Left renal cortex interstitium (tissue), 4 donors: ENCODE data around the gene UBASH3B. TPM values are rescaled to one million over a fixed set of nuclear protein-coding genes. Genes with fewer than 3 reads are reported as not detected.

Experiments
- DNase-seq, 4 donors: peaks; one replicate each; pipeline ENCODE4 v3.0.0-alpha.2; 2013; ENCODE audit warnings: low read depth in 4 of 4, low spot score in 2 of 4, missing footprints in 1 of 4
- polyA plus RNA-seq, 4 donors: library from polyadenylated mRNA; unstranded; fragments of 120-200 nt; gene quantifications; one replicate each; pipeline ENCODE4 v1.2.1, GENCODE V29; 2013; ENCODE audit not compliant: insufficient read length in 4 of 4

UBASH3B gene
- polyA plus RNA-seq, 4 donors, result 6.9 to 8.9 (median 7.3) TPM

DNA sequence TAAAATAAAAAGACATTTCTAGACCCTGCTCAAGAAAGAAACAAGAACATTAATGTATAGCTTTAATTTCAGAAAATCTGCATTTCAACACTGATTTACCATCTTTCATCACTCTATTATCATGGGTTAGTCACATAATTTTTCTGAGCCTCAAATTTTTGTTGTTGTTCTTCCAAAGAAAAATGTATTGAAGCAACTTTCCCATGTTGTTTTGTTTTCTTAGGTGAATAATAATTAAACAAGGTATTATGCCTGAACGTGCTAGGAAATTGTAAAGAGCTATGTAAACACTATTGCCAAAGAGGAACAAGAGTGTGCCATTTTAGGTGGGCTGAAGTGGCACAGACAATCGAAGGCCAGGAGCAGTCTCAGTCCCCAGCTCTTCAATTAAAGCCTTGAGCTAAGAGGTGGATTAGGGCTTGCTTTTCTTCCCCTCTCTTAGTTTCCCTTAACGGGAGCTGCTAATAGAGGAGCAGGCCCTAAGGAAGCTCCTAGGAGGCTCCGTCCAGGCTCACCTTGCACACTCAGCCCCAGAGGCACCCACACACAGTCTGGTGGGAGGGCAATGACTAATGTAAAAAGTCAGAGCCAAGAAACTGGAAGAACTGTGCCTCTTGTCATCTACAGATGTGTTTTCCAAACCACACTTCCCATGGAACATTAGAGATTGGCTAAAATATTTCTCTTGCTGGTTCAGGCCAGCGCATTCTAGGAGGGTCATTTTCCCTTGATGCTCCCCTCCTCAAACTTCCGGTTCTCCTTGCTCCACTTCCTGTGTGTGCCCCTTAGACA lies 8.8 kb upstream of the UBASH3B start:
- DNase-seq, result no peak

DNA sequence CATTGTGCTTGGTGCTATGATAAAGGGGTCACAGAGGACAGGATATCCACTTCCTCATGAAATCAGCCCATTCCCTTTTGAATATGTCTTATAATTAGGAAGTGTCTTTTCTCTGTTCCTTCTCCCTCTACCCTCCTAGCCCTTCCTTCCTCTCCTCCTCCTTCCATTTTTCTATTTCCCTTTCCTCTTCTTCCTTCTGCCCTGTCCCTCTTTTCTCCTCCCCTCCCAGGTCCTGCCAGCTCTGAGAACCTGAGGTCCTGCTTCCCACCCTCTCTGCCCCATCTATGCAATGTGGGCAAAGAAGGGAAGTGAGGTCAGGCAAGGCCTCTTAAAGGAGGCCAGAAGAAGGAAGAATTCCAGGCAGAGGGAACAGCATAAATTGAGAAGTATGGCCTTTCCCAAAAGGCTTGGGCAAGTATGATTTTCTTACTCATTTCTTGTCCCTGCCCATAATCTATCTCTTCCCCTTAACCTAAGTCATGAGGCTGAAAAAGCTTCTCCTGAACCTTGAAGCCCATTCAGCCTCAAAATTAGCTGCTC lies 7.7 kb upstream of the UBASH3B start:
- DNase-seq, result no peak

DNA sequence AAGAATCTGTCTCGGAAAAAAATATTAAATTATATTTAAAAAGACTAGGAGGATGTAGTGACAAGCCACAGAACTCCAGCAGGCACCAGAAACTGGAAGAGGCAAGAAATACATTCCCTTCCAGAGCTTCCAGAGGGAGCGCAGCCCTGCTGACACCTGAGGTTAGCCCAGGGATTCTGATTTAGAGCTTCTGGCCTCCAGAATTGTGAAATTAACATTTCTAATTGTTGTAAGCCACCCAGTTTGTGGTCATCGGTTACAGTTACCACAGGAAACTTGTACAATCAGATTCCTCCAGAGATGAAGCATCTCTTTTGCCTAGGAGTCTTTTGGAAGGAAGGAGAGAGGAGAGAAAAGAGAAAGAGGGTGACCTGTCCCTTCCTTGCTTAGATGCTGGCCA lies 6.4 kb upstream of the UBASH3B start:
- no peak for DNase-seq

DNA sequence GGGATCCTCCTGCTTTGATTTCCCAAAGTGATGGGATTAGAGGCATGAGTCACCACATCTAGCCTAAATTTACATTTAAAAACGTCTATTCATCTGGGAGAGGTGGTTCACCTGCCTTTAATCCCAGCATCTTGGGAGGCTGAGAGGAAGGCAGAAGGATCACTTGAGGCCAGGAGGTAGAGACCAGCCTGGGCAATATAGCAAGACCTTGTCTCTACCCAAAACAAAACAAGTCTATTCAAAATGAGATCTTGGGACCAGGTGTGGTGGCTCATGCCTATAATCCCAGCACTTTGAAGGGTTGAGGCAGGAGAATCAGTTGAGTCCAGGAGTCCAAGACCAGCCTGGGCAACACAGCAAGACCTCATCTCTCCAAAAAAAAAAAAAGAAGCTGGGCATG lies 4.9 kb upstream of the UBASH3B start:
- no peak for DNase-seq

DNA sequence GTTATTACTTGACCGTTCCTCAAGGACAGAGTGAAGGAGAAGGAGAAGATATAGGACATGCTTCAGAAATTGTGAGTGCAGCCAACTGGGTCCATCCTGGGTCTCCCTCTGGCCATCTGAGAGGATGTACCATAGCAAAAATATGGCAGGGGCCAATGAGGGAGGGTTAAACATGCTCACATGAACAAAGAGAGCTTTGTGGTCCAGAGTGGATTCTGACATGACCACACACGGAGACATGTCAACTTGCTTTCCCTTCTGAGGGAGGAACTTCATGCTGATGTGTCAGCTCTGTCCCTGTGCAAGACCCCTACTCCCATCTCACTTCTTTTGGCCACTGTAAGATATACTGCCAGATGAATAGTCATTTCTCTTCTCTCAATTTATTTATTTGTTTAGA lies 3.0 kb upstream of the UBASH3B start:
- DNase-seq, result no peak

DNA sequence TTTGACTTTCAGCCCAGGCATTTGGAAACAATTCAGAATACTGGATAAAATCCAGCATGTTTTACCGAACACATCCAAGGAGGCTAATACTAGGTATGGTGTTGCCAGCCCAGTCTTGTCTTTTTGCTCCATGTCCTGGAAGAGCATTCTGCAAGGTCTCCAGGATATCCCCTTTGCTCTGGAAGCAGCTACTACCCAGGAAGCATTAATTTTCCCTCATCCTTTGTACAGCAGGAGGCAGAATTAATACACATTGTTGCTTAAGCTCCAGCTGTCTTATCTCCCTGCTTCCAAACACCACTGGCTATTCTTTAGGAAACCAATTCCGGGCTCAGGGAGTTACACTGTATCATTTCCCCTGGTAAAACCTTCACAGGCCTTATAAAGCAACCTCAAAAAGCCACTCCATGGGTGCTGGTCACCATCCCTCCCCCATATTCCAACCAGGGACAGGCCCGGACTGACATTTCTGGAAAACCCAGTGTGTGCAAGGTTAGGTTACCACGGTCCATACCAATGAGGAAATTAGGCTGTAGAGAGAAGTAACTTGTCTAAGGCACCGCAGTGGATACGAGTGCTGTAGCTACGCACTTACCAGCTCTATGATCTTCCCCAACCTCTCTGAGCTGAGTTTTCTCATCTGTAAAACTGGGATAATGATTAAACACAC lies 1.5 kb upstream of the UBASH3B start:
- no peak for DNase-seq

DNA sequence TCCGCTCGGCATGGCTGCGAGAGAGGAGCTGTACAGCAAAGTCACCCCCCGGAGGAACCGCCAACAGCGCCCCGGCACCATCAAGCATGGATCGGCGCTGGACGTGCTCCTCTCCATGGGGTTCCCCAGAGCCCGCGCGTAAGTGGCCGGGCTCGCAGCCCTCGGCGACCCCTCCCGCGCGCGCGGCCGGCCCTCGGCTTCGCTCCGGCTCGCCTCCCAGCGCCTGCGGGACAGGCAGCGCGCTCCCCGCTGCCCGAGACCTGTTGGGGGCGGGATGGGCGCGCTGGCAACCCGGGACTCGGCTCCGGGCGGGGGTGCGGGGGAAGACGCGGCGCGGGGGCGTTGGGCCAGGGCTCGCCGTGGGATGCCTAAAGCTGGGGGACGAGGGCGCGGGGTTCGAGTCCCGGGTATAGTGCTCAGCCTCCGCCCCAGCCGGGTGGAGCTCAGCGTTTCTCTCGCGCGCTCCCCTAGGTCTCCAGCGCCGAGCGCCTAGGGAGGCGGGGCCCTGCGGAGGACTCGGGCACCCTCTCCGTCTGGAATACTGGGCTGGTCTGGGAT lies 630 bp downstream of the UBASH3B start:
- peak in 1 of 4 donors; percentile 59 for DNase-seq

DNA sequence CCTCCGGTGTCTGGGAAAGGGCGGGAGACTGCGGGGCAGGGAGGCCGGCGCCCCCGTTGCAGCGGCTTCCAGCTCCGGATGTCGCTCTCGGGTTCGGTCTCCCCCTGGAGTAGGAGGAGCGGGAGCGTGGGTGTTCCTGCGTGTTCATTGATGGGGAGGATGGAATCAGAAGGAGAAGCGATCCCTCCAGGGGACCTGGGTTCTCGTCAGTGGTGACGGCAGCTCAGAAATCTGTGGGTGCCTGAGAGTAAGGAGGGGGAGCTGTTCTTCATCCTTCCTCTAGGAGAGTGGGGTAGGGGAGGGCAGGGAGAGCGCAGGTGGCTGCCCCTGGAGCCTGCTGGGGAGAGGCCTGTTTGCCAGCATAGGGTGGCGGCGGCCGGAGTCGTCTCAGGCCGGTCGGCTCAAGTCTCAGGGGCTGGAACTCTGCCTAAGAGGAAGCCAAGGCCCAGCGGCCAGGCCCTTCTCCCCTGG lies 1.1 kb downstream of the UBASH3B start:
- no peak for DNase-seq

DNA sequence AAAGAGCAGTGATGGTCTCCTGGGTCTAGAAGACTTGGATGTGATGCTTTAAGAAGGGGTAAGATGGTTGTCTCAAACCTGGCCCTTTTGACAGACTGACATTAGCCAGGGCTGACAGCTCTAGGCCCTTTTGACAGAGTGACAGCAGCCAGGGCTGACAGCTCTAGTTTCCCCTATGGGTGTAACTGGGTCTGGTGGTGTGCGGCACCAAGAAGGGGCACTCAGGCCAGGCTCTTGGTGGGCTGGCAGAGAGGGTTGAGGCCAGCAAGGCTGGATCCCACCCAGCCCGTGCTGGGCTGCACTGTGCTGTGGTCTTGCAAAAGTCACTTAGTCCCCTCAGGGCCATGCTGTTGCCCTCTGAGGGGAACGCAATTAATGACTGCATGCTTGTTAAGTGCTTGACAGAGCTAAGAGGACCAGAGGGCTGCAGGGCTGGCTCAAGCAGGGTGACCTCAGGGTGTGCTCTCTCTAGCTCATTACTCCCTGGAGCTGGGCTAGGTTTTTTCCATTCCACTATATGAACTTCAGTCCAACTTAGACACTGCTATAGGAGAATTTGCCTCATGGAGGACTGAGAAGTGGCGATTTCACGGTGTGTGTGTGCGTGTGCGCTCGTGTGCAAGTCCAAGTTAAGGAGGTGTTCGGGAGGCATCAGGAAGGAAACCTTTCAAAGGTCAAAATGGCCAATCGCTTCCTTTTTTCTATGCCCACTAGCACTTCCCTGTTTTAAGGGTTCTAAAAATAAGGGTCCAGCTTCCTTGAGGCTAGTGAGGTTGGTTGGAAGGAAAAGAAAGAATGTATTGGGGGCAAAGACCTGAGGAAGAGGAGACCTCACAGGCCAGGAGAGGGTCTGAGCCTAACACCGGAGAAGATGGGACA lies 4.4 kb downstream of the UBASH3B start:
- DNase-seq, result no peak

DNA sequence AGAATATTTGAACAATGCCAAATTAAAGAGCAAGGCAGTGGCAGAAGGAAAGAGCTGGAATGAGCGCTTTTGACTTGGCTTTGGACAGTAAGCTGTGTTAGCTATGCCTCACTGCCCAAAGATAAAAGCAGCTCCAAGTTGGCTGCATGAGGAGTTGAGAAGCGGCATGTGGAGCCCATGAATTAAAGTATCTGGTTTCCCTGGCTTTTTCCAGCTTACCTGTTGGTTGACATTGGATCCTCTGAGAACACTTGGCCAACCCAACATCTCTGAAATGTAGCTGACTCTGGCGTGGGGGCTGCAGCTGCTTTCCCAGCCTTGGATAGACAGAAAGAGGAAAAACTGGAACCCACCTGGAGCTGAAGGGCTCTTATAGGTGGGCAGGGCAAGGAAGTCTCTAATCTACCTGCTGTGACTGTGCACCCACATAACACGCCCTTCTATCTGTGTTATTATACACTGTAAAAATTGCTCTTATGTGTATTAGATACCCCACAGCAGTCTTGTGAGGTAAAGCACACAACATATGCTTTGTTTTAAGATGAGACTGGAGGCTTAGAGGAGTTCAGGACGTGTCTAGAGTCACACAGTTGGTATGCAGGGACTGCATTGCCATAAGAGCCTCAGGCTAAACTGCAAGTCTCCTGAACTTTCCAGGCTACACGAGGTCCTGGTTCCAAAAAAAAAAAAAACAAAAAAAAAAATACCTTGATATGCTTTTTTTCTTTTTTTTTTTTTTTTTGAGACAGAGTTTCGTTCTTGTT lies 5.8 kb downstream of the UBASH3B start:
- peak in 3 of 4 donors; percentile 58 to 66 (median 59) for DNase-seq

DNA sequence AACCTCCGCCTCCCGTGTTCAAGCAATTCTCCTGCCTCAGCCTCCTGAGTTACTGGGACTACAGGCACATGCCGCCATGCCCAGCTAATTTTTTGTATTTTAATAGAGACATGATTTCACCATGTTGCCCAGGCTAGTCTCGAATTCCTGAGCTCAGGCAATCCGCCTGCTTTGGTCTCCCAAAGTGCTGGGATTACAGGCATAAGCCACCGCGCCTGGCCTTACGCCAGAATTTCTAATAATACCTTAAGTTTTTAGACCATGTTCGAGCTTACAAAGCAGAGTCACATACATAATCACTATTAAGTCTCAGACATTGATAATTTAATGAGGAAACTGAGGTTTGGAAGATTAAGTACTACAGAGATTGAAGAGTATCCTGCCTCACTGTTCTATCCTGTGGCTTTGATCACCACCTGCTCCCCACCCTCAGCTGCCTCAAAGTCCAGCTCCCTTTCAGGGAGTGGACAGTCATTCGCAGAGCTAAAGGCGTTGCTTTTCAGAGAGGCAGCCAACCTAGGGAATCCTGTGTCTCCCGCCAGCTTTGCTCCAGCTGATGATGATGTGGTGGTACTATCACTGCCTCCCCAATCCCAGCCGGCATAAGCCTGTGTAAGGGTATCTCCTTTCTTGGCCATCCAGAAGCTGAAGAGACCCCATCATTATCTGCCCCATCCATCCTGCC lies 7.7 kb downstream of the UBASH3B start:
- DNase-seq, result no peak

DNA sequence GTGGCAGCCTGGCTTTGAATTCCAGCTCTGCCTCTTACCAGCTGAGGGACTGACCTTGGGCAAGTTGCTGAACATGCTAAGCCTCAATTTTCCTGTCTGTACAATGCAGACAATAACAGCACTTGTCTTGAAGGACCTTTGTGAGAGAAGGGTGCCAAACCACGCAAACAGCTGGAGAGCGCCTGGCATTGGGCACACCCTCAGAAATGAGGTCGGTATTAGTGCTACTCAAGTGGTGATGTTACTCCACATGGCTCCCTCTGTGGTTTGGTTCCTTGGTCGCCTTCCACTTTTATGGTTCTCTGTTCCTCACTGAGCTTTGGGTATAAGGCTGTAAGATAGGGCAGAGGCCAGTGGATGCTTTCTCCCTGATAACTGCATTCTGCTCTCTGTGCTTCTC lies 8.2 kb downstream of the UBASH3B start:
- DNase-seq, result no peak

DNA sequence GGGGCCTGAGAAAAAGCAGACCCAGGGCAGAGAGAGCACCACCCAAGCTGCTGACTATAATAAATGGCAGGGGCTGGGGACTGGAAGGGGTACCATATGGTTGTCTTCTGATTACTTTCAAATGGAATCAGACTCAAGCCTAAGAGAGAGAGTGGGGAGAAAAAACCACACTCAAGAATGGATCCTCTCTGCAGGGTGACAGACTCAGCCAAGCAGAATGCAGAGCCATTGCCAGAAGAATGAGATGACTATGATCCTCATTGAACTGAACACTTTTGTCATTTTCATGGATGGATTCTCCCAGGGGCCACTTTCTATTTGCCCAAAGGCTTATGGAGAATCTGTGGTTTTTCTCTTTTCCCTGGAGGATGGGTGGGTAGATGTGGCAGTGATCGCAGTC lies 8.7 kb downstream of the UBASH3B start:
- DNase-seq, result no peak

DNA sequence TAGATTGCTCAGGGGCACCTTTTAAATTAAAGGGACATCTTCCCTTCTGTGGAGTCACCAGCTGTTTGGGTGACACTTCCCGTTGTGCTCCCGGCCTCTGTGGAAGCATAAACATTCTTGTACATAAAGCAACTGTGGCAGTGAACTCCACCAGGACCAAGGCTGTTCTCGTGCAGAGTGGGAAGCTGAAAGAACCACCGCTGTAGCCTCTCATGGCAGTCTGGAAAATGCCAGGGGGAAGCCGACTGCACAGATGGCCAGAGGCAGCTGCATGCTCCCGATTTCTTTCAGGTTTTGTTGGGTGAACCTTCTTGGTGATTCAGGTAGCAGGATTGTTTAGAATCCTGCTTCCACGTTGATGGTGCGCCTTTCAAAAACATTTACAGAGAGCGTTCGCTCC lies 10.3 kb downstream of the UBASH3B start:
- DNase-seq, result no peak

DNA sequence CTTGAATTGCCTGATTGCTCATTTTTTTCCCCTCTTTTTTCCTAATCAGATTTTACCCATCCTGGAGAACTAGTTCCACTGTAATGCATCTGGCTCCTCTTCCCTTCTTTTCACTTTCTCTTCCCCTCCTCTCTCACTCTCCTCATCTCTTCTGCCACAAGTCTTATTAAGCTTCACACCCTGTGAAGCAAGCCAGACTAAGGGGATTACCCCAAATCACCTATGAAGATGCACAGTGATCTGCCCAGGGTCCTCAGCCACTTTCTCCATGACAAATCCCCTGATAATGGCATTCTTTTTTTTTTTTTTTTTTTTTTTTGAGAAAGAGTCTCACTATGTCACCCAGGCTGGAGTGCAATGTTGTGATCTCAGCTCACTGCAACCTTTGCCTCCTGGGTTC lies 11.2 kb downstream of the UBASH3B start:
- DNase-seq, result no peak

DNA sequence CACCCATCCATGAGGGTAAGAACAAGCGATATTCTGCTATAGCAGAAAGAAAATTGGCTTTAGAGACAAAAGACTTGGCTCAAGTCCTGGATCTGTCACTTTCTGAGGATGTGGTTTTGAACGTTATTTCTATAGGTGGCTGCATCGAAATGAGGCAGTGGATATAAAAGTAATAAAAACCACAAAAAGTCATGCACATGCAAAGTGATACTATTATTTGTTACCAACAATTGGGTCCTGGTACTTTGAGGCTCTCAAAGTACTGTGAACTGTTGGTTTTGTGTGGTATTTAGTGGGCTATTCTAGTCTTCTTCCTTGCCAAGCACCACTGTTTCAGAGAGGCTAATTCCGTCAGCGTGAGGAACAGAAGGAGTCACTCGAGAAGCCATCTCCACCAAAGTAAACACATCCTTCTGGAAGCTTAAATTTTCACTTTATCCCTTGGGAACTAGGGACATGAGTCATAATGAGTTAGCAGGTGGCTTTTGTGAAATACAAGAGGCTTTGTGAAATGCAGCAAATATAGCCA lies 13.1 kb downstream of the UBASH3B start:
- no peak for DNase-seq

DNA sequence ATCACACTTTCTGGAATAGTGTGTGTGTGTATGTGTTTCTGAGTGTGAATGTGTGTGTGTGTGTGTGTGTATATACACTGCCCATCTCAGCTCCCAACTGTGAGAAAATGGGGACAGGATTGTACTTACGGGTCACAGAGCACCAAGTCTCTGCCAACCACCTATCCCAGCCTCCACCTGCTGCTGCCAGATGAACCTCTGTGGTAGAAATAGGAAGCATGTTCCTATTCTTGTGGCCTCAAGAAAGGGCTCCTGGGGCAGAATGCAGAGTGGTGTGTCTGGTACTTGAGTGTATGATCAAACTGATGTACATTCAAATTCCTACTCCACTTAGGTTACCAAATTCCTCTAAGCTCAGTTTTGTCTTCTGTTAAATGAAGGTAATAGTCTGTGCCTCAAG lies 14.6 kb downstream of the UBASH3B start:
- no peak for DNase-seq

DNA sequence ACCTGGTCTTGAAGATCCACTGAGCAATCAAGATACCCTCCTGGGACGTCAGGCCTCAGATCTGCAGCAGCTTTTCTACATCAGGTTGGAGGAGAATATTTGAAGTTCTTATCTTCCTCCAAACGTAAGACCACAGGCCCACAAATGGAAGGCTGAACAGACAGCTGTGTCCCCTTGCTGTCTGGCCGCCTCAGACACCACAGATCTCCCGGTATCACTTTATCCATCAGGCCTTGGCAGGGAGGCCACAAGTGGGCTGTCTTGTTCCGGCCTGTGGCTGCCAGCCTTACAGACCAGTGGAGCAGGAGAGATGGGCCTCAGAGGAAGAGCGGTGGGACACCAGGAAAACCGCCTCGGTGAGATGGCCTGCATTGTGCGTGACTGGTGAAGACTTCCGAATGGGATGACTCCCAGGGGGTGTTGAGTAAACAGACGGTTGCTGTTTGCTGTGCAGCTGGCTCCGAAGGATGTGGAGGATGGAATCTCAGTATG lies 15.9 kb downstream of the UBASH3B start:
- DNase-seq, result no peak

DNA sequence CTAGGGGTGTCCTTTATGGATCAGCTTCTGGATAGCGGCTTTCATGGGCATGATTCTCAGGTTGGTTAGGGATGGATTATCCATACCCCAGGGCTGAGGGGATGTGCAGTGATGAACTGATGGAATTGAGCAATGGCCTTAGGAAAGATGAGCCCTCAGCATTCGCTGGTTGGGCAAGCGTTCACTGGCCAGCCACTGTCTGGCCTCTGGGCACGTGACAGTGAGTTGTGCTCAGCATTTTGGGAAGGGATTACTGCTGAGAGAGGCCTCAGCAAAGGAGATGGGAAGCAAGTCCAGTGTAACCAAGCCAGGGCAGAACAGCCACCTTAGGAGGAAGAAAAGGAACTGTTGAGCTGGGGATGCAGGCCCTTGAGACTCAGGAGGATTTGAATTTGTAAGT lies 17.4 kb downstream of the UBASH3B start:
- no peak for DNase-seq
